Lower leg skin (tissue), 3 donors: ENCODE measurements around the gene UNC13C.

ENCODE experiments used
- POLR2A ChIP-seq, 2 donors: fragments of 450-650 bp; IDR thresholded peaks; one replicate each; pipeline ENCODE4 v1.6.1; 2016 to 2017; ENCODE audit warnings: antibody characterized with exemption in 2 of 2, mild to moderate bottlenecking in 1 of 2, moderate library complexity in 1 of 2
- TF ChIP-seq, protein P1 (sequence below), 3 donors: fragments of 450-650 bp; IDR thresholded peaks; one replicate each; pipeline ENCODE4 v1.5.1; 2016; ENCODE audit warnings: antibody characterized with exemption in 3 of 3, mild to moderate bottlenecking in 3 of 3, moderate library complexity in 2 of 3

DNA sequence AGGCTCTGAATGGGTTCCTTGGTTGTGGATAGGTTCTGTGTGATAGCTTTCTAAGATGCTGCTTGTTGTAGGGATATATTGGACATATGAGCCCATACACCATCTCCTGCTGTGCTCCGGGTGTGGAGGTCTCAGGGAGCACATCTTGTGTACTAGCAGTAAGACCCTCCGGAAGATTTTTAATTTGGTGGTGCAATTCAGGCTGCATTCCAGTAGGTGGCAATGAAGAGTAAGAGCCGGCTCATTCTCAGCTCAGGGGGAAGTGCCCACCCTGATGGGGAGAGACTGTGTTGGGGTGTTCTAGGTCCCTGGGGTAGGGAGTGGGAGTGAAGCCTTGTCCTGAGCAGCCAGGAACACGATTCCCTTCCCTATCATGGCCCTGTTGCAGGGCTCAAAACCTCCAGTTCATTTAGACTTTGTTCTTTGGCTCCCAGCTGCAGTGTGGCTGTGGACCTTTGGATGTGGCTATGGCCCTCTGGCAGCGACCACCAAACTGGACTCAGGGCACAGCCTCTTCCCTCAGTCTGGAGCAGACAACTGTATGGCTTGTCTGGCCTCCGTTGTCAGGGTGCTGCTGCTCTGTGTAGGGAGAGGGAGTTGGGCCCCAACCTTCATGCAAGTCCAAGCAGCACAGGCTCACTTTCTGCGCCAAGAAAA lies 104.7 kb downstream of the UNC13C start:
- TF ChIP-seq, protein P1, sequence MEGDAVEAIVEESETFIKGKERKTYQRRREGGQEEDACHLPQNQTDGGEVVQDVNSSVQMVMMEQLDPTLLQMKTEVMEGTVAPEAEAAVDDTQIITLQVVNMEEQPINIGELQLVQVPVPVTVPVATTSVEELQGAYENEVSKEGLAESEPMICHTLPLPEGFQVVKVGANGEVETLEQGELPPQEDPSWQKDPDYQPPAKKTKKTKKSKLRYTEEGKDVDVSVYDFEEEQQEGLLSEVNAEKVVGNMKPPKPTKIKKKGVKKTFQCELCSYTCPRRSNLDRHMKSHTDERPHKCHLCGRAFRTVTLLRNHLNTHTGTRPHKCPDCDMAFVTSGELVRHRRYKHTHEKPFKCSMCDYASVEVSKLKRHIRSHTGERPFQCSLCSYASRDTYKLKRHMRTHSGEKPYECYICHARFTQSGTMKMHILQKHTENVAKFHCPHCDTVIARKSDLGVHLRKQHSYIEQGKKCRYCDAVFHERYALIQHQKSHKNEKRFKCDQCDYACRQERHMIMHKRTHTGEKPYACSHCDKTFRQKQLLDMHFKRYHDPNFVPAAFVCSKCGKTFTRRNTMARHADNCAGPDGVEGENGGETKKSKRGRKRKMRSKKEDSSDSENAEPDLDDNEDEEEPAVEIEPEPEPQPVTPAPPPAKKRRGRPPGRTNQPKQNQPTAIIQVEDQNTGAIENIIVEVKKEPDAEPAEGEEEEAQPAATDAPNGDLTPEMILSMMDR (IDR thresholded peaks at IDR 0.05), result no peak
- no peak for TF ChIP-seq POLR2A (IDR thresholded peaks at IDR 0.05)
